Activated T-cell treated with anti-CD3 and anti-CD28 coated beads, Interleukin-2, amount 50 U/mL, for 24 hours (primary cell): Measurements from ENCODE around the gene KRIT1.
A peak's percentile ranks its signal among the peaks of the same experiment; 100 is the strongest.
"Not testable (repeated sequence)": the region's sequence is repeated elsewhere in the genome, so short reads cannot be mapped to it uniquely, and the experiment has no call there.

Experiments used
- DNase-seq: peaks from one replicate; pipeline ENCODE4 v3.0.0-alpha.2; 2020
- H3K27ac Mint-ChIP-seq: 2 replicates; pipeline ENCODE4 v1.8.0; 2020; ENCODE audit warnings: mild to moderate bottlenecking, mixed read lengths
- H3K27me3 Mint-ChIP-seq: 2 replicates; pipeline ENCODE4 v1.8.0; 2020; ENCODE audit warnings: mixed read lengths
- H3K36me3 Mint-ChIP-seq: 2 replicates; pipeline ENCODE4 v1.8.0; 2020; ENCODE audit warnings: low read depth, mixed read lengths
- H3K4me1 Mint-ChIP-seq: 2 replicates; pipeline ENCODE4 v1.8.0; 2020; ENCODE audit warnings: low read depth, mixed read lengths
- H3K4me3 Mint-ChIP-seq: 2 replicates; pipeline ENCODE4 v1.8.0; 2020; ENCODE audit warnings: mild to moderate bottlenecking, moderate library complexity, mixed read lengths
- H3K9me3 Mint-ChIP-seq: 2 replicates; pipeline ENCODE4 v1.8.0; 2020; ENCODE audit warnings: mixed read lengths

KRIT1 gene

DNA sequence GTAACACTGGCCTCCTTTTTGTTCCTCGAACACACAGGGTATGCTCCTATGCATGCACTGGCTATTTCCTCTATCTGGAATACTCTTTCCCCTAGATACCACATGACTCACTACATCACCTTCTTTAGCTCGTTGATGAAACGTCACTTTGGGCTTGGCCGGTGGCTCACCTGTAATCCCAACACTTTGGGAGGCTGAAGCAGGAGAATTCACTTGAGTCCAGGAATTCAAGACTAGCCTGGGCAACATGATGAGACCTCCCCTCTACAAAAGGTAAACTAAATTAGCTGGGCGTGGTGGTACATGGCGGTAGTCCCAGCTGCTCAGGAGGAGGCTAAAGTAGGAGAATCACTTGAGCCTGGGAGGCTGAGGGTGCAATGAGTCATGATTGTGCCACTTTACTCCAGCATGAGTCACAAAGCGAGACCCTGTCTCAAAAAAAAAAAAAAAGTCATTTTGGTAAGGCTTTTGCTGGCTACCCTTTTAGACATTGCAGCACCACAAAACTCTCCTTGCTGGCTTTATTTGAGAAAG is 14.6 kb upstream of the KRIT1 start:
- no peak overlapping the region for H3K4me3 Mint-ChIP-seq
- H3K9me3 Mint-ChIP-seq, result no peaks in the 10 kb centered on the region
- H3K27ac Mint-ChIP-seq, result no peak overlapping the region
- DNase-seq, result no peak
- H3K36me3 Mint-ChIP-seq, result peaks cover 16% of the 10 kb centered on the region
- peaks cover 29% of the 10 kb centered on the region for H3K4me1 Mint-ChIP-seq
- H3K27me3 Mint-ChIP-seq, result no peaks in the 10 kb centered on the region

DNA sequence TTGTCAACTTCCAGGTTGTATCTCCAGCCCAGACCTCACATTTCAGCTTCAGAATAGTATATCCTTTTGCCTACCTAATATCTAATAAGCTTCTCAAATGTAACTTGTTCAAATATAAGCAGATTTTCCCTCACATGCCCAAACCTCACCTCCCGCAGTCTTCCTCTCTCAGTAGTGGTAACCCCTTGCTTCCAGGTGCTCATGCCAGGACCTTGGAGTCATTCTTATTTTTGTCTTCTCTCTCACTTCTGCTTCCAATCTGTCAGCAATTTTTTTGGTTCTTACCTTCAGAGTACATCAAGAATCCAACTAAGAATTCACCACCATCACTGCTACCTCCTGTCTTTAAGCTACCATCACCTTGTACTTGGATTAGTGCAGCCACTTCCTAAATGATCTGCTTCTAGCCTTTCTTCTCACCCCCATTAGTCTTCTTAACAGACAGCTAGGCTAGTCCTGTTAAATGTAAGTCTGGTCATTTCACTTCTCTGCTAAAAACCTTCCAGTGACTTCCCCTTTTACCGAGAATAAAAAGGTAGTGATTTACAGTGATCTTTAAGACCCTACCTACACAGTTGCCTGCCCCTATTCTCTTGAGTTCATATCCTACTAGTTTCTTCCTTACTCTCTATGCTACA is 14.0 kb upstream of the KRIT1 start:
- no peak overlapping the region for H3K27ac Mint-ChIP-seq

DNA sequence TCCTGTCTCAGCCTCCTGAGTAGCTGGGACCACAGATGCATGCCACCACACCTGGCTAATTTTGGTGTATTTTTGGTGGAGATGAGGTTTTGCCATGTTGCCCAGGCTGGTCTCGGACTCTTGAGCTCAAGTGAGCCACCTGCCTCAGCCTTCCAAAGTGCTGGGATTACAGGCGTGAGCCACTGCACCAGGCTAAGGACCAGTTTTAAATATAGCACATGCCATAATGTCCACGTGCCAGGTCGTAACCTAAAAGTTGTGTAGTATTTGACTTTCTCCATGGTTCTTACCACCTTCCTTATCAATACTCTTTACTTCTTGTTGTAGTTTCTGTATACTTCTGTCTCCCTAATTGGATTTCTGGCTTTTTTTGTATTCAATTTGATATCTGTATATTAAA is 13.3 kb upstream of the KRIT1 start:
- Mint-ChIP-seq H3K4me3 (no peak overlapping the region), H3K4me1 (peaks cover 35% of the 10 kb centered on the region), H3K27me3 (no peaks in the 10 kb centered on the region), H3K36me3 (peaks cover 21% of the 10 kb centered on the region), H3K9me3 (no peaks in the 10 kb centered on the region), H3K27ac (no peak overlapping the region)
- DNase-seq, result no peak

More for the DNA sequence above, 14.0 kb upstream of the KRIT1 start:
- no peak overlapping the region for H3K4me3 Mint-ChIP-seq
- H3K27me3 Mint-ChIP-seq, result no peaks in the 10 kb centered on the region
- peaks cover 20% of the 10 kb centered on the region for H3K36me3 Mint-ChIP-seq
- peaks cover 34% of the 10 kb centered on the region for H3K4me1 Mint-ChIP-seq
- no peaks in the 10 kb centered on the region for H3K9me3 Mint-ChIP-seq
- no peak for DNase-seq

DNA sequence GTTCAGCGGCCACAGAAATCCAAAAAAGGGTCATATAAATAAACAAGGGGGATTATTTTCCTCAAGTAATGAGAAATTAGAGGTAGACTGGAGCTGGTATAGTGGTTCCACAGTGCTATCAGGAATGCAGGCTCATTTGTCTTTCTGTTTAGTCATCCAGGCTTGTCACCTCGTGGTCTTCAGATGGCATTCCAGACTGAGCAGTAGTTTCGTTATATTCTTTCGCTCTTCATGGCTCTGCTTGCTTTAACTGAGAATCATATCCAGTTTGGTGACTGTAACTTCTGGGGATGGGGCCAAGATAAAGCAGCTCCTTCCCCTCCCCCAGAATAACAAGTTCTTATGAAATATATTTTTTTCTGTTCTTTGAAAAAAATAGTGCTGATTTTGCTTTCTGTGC is 9.6 kb upstream of the KRIT1 start:
- Mint-ChIP-seq H3K36me3 (peaks cover 30% of the 10 kb centered on the region), H3K9me3 (no peaks in the 10 kb centered on the region), H3K4me3 (no peak overlapping the region), H3K27me3 (no peaks in the 10 kb centered on the region), H3K4me1 (peaks cover 44% of the 10 kb centered on the region), H3K27ac (no peak overlapping the region)
- no peak for DNase-seq

DNA sequence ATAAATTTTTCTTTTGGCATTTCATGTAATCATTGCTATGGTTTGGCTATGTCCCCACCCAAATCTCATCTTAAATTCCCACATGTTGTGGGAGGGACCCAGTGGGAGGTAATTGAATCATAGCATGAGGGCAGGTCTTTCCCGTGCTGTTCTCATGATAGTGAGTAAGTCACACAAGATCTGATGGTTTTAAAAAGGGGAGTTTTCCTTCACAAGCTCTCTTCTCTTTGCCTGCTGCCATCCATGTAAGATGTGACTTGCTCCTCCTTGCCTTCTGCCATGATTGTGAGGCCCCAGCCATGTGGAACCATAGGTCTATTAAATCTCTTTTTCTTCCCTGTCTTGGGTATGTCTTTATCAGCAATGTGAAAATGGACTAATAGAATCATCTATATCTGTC is 9.1 kb upstream of the KRIT1 start:
- not testable (repeated sequence) for DNase-seq, H3K27me3 Mint-ChIP-seq, H3K27ac Mint-ChIP-seq, H3K9me3 Mint-ChIP-seq, H3K4me3 Mint-ChIP-seq
- peaks cover 27% of the 10 kb centered on the region for H3K36me3 Mint-ChIP-seq
- H3K4me1 Mint-ChIP-seq, result peaks cover 39% of the 10 kb centered on the region

DNA sequence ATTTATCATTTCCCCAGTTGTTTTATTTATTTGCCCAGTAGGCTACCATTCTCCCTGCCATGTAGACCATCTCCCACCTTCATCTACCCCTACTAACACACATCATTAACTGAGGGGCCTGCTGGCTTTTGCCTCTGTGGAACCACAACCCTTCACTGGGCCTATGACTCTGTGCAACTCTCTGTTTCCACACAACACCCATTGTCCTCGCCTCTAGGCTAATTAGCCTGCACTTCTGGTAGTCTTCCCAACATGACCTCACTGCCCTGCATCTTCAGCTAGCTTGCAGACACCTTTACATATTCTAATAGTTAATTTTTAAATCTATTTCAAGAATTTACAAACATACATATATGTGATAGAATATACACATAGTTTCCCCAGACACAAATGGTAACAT is 7.5 kb upstream of the KRIT1 start:
- Mint-ChIP-seq H3K4me3 (no peak overlapping the region), H3K27ac (no peak overlapping the region), H3K4me1 (peaks cover 39% of the 10 kb centered on the region), H3K36me3 (peaks cover 33% of the 10 kb centered on the region), H3K27me3 (no peaks in the 10 kb centered on the region), H3K9me3 (no peaks in the 10 kb centered on the region)
- no peak for DNase-seq

DNA sequence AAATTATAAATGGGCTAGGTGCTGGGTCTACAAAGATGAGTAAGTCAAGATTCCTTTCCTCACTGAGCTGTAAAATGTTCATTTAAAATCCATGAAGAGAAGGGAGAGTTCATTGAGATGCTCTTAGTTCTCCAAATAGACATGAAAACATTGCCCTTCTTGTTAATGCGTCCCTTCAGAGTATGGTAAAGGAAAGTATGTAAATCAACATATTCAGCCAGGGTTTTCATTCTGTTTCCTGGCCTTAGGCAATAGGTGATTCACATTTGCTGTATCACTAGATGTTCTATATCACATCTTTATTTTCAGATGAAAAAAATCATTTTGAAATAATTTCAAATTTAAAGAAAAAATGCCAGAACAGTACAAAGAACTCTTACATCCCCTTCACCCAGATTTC is 5.5 kb upstream of the KRIT1 start:
- Mint-ChIP-seq H3K27ac (no peak overlapping the region), H3K4me1 (peaks cover 49% of the 10 kb centered on the region), H3K36me3 (peaks cover 45% of the 10 kb centered on the region), H3K9me3 (no peaks in the 10 kb centered on the region), H3K4me3 (no peak overlapping the region), H3K27me3 (no peaks in the 10 kb centered on the region)
- DNase-seq, result no peak

DNA sequence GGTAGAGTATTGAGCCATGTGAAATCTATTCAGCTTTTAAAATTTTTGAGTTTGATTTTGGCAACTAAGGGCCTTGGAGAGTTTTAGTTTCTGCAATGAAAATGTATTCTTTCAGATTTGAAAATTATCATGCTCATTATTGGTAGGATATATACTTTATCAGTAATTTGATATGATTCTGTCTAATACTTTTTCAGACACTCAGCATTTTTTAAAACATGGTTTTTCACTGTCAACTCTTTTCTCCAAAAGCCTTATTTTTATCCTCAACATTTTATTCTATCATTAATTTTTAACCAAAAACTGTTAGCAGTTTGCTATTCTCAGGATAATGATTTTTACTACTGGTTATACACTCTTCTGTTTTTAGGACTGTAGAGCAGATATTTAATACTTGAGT is 4.9 kb upstream of the KRIT1 start:
- Mint-ChIP-seq H3K27ac (no peak overlapping the region), H3K36me3 (peaks cover 48% of the 10 kb centered on the region), H3K4me1 (peaks cover 46% of the 10 kb centered on the region), H3K27me3 (no peaks in the 10 kb centered on the region), H3K9me3 (no peaks in the 10 kb centered on the region), H3K4me3 (no peak overlapping the region)
- no peak for DNase-seq

DNA sequence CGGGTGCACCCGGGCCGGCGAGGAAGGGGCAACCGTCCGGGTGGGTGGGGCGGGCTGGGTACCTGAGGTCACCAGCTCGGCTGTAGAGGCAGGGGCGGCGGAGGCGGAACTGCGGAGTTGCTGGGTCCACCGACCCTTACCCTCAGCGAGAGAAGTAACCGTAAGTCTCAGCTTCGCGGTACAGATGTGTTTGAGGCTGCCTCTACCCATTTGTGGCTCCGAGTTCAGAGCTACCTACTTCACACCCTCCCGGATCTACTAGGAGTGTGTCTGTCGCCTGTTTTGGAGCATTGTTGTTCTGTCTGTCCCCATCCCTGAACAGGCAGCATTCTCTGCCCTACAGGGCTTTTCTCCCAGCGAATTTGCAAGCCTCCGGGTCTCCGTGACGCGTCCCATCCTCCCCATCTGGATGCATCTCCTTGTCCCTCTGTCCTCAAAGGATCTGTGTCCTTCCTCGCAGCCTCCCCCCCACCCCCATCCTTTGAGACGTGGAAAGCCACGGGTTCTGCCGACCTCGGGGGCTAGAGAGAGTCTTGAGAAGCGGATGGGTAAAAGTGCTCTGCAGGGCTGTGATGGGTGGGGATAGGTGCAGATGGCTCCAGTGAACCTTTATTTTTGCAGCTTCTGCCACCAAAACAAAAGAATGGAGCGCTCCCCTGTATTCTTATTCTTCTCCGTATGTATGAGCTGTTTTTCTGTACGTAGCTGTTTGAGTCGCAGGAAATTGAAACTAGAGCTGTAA is 817 bp upstream of the KRIT1 start:
- H3K27me3 Mint-ChIP-seq, result no peaks in the 10 kb centered on the region
- H3K36me3 Mint-ChIP-seq, result peaks cover 59% of the 10 kb centered on the region
- peak; percentile 54 for DNase-seq
- H3K9me3 Mint-ChIP-seq, result no peaks in the 10 kb centered on the region
- H3K4me3 Mint-ChIP-seq, result peak overlapping the region; percentile 96
- peaks cover 48% of the 10 kb centered on the region for H3K4me1 Mint-ChIP-seq
- peak overlapping the region; percentile 94 for H3K27ac Mint-ChIP-seq

DNA sequence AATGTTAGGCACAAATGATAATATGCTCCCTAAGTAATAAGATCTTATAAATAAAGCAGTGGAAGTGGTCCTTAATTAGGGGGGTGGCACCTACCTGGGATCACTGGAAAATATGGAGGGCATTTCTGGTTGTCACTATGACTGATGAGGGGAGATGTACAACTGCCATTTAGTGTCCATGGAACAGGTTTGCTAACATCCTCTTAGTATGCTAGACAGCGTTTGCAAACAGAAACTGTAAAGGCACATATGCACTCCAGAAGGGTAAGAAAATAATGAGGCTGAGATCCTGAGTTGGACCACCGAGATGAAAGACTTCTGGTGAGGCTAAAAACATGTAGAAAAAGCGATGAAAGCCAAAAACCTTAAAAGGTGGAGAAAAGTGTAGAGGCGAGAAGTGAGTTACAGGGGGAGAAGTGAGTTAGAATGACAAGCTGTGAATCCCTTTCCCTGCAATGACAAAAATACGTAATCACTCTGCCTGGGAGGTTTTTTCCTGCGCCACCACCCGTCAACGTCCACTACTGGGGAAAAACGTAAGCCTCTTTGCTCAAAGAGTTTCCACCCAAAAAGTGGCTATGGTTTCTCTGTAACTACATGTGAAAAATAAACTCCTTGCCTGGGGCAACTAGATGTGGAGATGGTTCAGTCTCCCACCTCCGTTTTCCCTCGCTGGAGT is 767 bp downstream of the KRIT1 start:
- DNase-seq, result no peak
- Mint-ChIP-seq H3K9me3 (no peaks in the 10 kb centered on the region), H3K4me3 (peak overlapping the region; percentile 96), H3K27ac (peak overlapping the region; percentile 99), H3K4me1 (peaks cover 41% of the 10 kb centered on the region), H3K27me3 (no peaks in the 10 kb centered on the region), H3K36me3 (peaks cover 64% of the 10 kb centered on the region)

DNA sequence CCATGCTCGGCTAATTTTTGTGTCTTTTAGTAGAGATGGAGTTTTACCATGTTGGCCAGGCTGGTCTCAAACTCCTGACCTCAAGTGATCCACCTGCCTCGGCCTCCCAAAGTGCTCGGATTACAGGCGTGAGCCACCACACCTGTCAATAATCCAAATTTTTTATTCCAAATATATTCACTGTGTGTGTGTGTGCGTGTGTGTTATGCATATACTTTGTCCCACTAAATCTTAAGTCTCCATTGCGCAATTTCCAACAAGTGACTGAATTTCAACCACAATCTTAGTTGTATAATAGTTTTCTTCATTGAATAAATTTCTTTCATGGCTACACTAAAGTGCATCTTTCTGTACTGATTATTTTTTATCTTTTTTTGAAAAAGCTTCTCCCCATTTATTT is 2.7 kb downstream of the KRIT1 start:
- Mint-ChIP-seq H3K9me3 (no peaks in the 10 kb centered on the region), H3K27ac (peak overlapping the region; percentile 33), H3K4me1 (peaks cover 35% of the 10 kb centered on the region), H3K27me3 (no peaks in the 10 kb centered on the region), H3K36me3 (peaks cover 75% of the 10 kb centered on the region), H3K4me3 (no peak overlapping the region)
- DNase-seq, result no peak

DNA sequence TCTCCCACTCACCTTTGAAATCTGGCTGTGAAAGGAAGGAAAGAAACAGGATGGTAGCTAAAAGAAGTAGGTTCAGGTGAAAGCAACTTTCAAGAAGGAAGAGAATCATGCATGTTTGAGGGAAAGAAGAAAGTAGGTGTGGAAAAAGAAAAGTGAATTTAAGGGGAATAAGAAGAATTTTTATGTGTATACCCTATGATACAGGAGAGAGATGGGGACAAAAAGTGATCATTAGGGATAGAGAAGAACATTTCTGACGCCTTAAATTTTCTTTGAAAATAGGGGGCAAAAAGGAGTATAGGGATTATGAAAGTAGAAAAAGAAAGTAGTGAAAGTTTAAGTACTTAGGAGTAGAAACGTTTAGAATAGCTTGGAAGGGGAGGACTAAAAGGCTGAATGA is 15.2 kb downstream of the KRIT1 start:
- Mint-ChIP-seq H3K27me3 (no peaks in the 10 kb centered on the region), H3K9me3 (peaks cover 4% of the 10 kb centered on the region), H3K4me1 (peaks cover 11% of the 10 kb centered on the region), H3K36me3 (peaks cover 85% of the 10 kb centered on the region), H3K4me3 (no peak overlapping the region), H3K27ac (peak overlapping the region; percentile 7)
- no peak for DNase-seq

DNA sequence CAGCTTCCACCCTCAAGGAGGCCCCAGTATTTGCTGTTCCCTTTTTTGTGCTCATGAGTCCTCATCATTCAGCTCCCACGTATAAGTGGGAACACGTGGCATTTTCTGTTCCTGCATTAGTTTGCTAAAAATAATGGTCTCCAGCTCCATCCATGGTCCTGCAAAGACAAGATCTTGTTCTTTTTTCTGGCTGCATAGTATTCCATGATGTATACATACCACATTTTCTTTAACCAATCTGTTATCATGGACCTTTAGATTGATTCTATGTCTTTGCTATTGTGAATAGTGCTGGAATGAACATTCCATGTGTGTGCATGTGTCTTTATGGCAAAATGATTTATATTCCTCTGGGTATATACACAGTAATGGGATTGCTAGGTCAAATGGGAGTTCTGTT is 17.0 kb downstream of the KRIT1 start:
- peaks cover 11% of the 10 kb centered on the region for H3K4me1 Mint-ChIP-seq
- H3K36me3 Mint-ChIP-seq, result peaks cover 85% of the 10 kb centered on the region
- H3K27ac Mint-ChIP-seq, result peak overlapping the region; percentile 26
- no peak for DNase-seq
- H3K27me3 Mint-ChIP-seq, result no peaks in the 10 kb centered on the region
- H3K4me3 Mint-ChIP-seq, result no peak overlapping the region
- H3K9me3 Mint-ChIP-seq, result peaks cover 4% of the 10 kb centered on the region

DNA sequence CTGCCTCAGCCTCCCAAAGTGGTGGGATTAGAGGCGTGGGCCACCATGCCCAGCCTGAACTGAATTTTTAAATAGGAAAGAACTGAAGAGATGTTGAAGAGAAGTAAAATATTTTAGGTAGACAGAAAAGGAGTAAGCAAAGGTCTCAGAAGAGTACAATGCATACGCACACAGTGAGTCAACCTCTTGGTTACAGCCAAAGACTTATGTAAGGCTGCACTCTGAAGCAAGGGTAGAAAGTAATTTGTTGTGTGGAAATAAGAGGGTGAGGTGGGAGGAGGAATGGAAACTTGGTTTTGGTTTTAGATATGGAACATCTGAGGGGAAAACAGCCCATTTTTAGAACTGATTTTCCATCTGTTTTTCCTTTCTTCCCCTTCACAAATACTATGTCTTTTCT is 17.6 kb downstream of the KRIT1 start:
- no peak for DNase-seq
- H3K9me3 Mint-ChIP-seq, result peaks cover 4% of the 10 kb centered on the region
- H3K4me3 Mint-ChIP-seq, result no peak overlapping the region
- H3K27me3 Mint-ChIP-seq, result no peaks in the 10 kb centered on the region
- H3K36me3 Mint-ChIP-seq, result peaks cover 83% of the 10 kb centered on the region
- H3K4me1 Mint-ChIP-seq, result peaks cover 11% of the 10 kb centered on the region
- peak overlapping the region; percentile 26 for H3K27ac Mint-ChIP-seq

DNA sequence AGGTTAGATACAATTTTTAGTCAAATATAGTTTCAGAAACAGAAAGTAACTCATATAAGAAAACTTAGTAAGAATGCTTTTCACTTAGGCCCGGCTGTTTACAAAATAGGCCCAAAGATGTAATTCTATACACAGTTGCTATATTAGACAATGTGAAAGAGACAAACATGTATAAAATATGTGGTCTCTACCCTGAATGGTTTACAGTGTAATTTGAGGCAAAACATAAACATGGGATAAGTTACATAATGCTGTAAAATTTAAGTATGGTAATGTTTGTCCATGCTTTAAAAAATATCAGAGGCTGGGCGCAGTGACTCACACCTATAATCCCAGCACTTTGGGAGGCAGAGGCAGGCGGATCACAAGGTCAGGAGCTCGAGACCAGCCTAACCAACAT is 18.7 kb downstream of the KRIT1 start:
- Mint-ChIP-seq H3K4me3 (no peak overlapping the region), H3K27ac (no peak overlapping the region), H3K4me1 (peaks cover 11% of the 10 kb centered on the region), H3K27me3 (no peaks in the 10 kb centered on the region), H3K9me3 (peaks cover 4% of the 10 kb centered on the region), H3K36me3 (peaks cover 78% of the 10 kb centered on the region)
- no peak for DNase-seq
